Gastrocnemius medialis (tissue), 4 donors: ENCODE results near the gene GABPA. TPM values are rescaled to one million over a fixed set of nuclear protein-coding genes. Genes with fewer than 3 reads are reported as not detected.
A peak's percentile ranks its signal among the peaks of the same experiment; 100 is the strongest.

Experiments
- ATAC-seq, 2 donors: fragments of 150-250 bp; one replicate each; pipeline ENCODE4 v1.9.1; 2016
- DNase-seq, 2 donors: peaks; one replicate each; pipeline ENCODE4 v3.0.0-alpha.2; 2019
- H3K27ac ChIP-seq, 4 donors: fragments of 200-600 bp; sonication (generic); 1 replicate in 1 of 4; 2 replicates in 3 of 4; pipeline ENCODE4 v1.5.1; 2016 to 2018; ENCODE audit warnings: mild to moderate bottlenecking in 2 of 4, moderate library complexity in 1 of 4
- H3K27me3 ChIP-seq, 3 donors: fragments of 200-600 bp; sonication (generic) in 2 of 3; 1 replicate in 1 of 3; 2 replicates in 2 of 3; pipeline versions ENCODE4 v1.5.1 to v1.6.0; 2016 to 2019; ENCODE audit warnings: mild to moderate bottlenecking in 1 of 3, moderate library complexity in 1 of 3
- H3K36me3 ChIP-seq, 2 donors: fragments of 200-600 bp; sonication (generic) in 1 of 2; one replicate each; pipeline ENCODE4 v1.5.1; 2017 to 2018
- H3K4me1 ChIP-seq, 2 donors: fragments of 200-600 bp; sonication (generic) in 1 of 2; one replicate each; pipeline ENCODE4 v1.5.1; 2016 to 2017; ENCODE audit warnings: mild to moderate bottlenecking in 2 of 2
- H3K4me3 ChIP-seq, 4 donors: fragments of 200-600 bp; sonication (generic) in 3 of 4; 1 replicate in 1 of 4; 2 replicates in 3 of 4; pipeline ENCODE4 v1.5.1; 2016 to 2019; ENCODE audit warnings: mild to moderate bottlenecking in 2 of 4
- H3K9me3 ChIP-seq, 3 donors: fragments of 200-600 bp; sonication (generic) in 2 of 3; 1 replicate in 1 of 3; 2 replicates in 2 of 3; pipeline ENCODE4 v1.5.1; 2016 to 2019
- POLR2A ChIP-seq, 2 donors: fragments of 450-650 bp; IDR thresholded peaks; one replicate each; pipeline ENCODE4 v1.6.1; 2017; ENCODE audit warnings: antibody characterized with exemption in 2 of 2, mild to moderate bottlenecking in 2 of 2, moderate library complexity in 2 of 2
- in situ Hi-C, 4 donors: fragments of 200-750 bp; cut with MboI; loops; one replicate each; pipeline versions ENCODE4 v1.15.0 to v1.8.0; 2017; ENCODE audit warnings: low sequenced_read_pairs in 4 of 4
- intact Hi-C: fragments of 100-400 bp; cut with DNase I; formaldehyde crosslinking; loops from one replicate; pipeline ENCODE4 v1.15.1; 2023; ENCODE audit warnings: low total_unique reads
- total RNA-seq, 4 donors: library from RNA; depleted of rRNA; stranded (reverse); fragments of >200 nt; gene quantifications; one replicate each; pipeline versions ENCODE4 v1.1.0 to v1.2.3, GENCODE V29; 2016
- TF ChIP-seq, protein P1 (sequence below), 5 experiments: fragments of 450-650 bp in 3 of 5; fragments of 200-600 bp in 2 of 5; sonication (generic) in 2 of 5; IDR thresholded peaks in 4 of 5; conservative IDR thresholded peaks in 1 of 5; 1 replicate in 4 of 5; 2 replicates in 1 of 5; pipeline ENCODE4 v1.5.1; 2016 to 2019; ENCODE audit warnings: antibody characterized with exemption in 5 of 5, mild to moderate bottlenecking in 3 of 5, moderate library complexity in 3 of 5

The GABPA gene
- total RNA-seq: 10 to 100 TPM; 10.6 to 26.2 (median 15.5) TPM

DNA sequence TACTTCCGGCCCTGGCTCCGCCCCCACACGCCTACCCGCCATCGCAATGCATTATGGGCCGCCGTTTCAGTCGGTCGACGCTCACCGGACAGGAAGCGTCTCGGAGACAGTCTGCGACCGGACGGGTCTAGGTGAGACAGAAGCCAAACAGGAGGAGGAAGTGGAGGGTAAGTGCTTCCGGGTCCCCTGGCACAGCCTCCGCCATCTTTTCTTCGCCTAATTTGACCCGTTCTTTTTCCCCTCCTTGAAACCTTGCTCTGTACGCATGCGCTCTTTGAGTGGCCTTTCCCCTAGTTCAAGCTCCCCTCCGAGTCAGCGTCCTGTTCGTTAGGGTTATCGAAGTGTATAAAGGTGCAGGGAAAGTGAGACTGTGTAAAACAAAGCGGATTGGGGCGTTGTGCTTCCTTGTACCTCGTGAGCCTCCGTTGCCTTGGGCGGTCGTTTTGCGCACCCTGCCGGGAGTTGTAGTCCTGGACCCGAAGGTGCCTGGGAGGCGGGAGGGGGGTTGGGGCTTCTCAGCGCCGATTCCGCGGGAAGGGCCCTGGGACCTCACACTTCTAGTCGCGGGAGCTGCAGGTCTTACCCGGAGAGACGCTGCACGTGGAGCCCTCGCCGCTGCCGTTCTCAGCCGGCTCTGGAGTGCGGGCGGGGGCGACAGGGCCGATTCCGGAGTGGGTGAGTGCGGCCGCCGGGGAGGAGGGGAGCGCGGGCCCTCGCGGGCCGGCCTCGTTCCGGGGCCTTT lies at the start of gene GABPA, which contains the start of gene ATP5PF:
Gene GABPA (plus strand): TSS at position 69 of the 742 bp plus-strand sequence. CDS start 6,627 bp downstream, outside the sequence.
Gene ATP5PF (minus strand): TSS at position 1 of the 742 bp plus-strand sequence. CDS start 5,110 bp downstream, outside the sequence.
- in situ Hi-C loops (loop anchor here in 1 of 4 donors (10.0 kb wide), 1 partner anchor 130 kb away; the partner anchor contains the start of gene MRPL39), intact Hi-C loops (loop anchor here (1.0 to 2.0 kb wide), 2 partner anchors 128 to 1110 kb away; partner anchors contain the start of genes ADAMTS1 and MRPL39)
- no peaks in the 10 kb centered on the region for H3K9me3 ChIP-seq
- ATAC-seq: peak; percentile 90 to 94
- TF ChIP-seq, protein P1, sequence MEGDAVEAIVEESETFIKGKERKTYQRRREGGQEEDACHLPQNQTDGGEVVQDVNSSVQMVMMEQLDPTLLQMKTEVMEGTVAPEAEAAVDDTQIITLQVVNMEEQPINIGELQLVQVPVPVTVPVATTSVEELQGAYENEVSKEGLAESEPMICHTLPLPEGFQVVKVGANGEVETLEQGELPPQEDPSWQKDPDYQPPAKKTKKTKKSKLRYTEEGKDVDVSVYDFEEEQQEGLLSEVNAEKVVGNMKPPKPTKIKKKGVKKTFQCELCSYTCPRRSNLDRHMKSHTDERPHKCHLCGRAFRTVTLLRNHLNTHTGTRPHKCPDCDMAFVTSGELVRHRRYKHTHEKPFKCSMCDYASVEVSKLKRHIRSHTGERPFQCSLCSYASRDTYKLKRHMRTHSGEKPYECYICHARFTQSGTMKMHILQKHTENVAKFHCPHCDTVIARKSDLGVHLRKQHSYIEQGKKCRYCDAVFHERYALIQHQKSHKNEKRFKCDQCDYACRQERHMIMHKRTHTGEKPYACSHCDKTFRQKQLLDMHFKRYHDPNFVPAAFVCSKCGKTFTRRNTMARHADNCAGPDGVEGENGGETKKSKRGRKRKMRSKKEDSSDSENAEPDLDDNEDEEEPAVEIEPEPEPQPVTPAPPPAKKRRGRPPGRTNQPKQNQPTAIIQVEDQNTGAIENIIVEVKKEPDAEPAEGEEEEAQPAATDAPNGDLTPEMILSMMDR (IDR thresholded peaks at IDR 0.05 in 4 of 5, conservative IDR thresholded peaks at IDR 0.05 in 1 of 5): no peak
- TF ChIP-seq POLR2A (IDR thresholded peaks at IDR 0.05): peak in 1 of 2 donors; percentile 46
- H3K4me1 ChIP-seq: peaks cover 57 to 58% of the 10 kb centered on the region in 2 donors
- H3K4me3 ChIP-seq: peak within 1 kb of the TSS; percentile 81 to 98 (median 92)
- no peaks in the 10 kb centered on the region for H3K27me3 ChIP-seq
- peak within 1 kb of the TSS; percentile 94 to 99 (median 98) for H3K27ac ChIP-seq
- DNase-seq: peak; percentile 97 to 98
- H3K36me3 ChIP-seq: peaks cover 0 to 1% of the 10 kb centered on the region in 2 donors

DNA sequence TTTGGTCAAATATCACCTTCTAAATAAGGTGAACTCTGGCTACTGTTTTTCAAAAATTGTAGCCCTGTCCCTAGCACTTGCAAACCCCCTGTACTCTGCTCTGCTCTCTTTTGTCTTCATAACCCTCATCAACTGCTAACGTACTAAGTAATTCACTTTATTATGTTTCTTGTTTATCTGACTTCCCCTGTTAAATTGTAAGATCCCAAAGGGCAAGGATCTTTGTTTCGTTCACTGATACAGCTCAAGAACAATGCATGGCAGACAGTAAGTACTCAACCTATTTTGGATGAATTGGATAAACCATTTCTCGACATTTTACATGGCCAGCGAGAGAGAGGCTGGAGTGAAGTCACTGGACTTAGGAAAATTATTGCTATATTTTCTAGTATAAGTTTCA lies 47.0 kb upstream of the GABPA start:
- H3K4me3 ChIP-seq: no peak overlapping the region
- in situ Hi-C loops: no loop called here
- TF ChIP-seq, protein P1 (IDR thresholded peaks at IDR 0.05 in 4 of 5, conservative IDR thresholded peaks at IDR 0.05 in 1 of 5): no peak
- ATAC-seq (no peak), DNase-seq (no peak)
- intact Hi-C loops: no loop called here
- H3K9me3 ChIP-seq: no peaks in the 10 kb centered on the region
- no peaks in the 10 kb centered on the region for H3K27me3 ChIP-seq
- H3K27ac ChIP-seq: peak overlapping the region in 3 of 4 donors; percentile 51 to 66 (median 51)
- H3K4me1 ChIP-seq: peaks cover 0 to 9% of the 10 kb centered on the region in 2 donors
- H3K36me3 ChIP-seq: no peaks in the 10 kb centered on the region

DNA sequence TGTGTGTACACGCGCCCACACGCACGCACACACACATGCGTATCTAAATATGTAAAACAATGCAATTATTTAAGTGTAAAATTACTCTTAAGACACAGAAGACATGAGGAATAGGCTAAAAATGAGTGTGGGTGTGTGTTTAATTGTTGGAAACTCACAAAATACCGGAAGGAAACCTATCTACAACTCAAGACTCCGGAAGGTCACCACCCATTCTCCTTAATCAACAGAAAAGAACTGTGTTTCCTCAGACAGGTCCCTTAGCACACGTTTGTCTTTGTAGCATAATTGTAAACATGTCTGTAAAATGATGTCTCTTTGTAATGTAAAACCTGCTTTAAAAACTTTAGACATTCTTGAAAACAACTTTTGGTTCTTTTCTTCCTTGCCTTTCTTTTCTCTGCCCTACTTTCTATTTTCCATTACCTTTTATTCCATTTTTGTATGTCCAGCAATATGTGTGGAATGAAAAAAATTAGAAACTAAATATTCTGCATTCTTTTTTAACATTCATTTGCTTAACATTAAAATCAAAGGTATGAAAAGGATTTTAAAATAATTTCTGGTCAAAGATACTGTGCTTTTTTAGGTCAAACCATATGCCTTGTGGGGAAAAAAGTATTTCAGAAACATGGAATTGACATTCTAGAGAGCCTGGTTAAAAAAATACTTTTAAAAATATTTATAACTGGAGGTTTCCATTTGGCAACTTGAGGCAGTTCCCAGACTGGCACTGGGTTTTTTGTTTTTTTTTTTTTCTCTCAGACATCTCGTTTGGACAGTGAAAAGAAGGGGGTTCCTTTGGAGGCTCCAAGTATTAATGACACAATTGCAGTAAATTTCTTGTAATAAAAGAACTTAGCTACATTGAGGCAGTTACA lies 46.3 kb upstream of the GABPA start:
- intact Hi-C loops (no loop called here), in situ Hi-C loops (no loop called here)
- H3K9me3 ChIP-seq: no peaks in the 10 kb centered on the region
- no peak for DNase-seq
- H3K36me3 ChIP-seq: no peaks in the 10 kb centered on the region
- peak; percentile 18 to 62 for ATAC-seq
- TF ChIP-seq POLR2A (IDR thresholded peaks at IDR 0.05): no peak
- TF ChIP-seq, protein P1 (IDR thresholded peaks at IDR 0.05 in 4 of 5, conservative IDR thresholded peaks at IDR 0.05 in 1 of 5): no peak
- peaks cover 0 to 9% of the 10 kb centered on the region in 2 donors for H3K4me1 ChIP-seq
- H3K4me3 ChIP-seq: no peak overlapping the region
- no peaks in the 10 kb centered on the region for H3K27me3 ChIP-seq
- H3K27ac ChIP-seq: peak overlapping the region in 3 of 4 donors; percentile 51 to 66 (median 51)

DNA sequence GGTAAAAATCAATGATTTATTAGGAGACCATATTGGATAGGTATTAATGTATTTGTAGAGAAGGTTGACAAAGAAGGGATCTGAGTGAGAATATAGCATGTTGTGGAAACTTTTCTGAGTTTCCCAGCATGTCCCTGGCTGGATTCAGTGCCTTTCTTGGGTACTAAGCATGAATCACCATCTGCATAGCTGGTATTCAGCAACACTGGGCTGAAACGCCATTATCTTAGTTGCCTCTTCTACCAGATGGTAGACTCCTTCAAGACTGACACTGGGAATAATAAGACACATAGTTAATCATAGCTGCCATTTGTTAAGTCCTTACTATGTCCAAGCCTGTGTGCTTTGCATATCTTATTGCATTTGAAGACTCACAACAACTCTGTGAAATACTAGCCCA lies 45.5 kb upstream of the GABPA start:
- peak overlapping the region in 2 of 4 donors; percentile 51 to 66 for H3K27ac ChIP-seq
- H3K36me3 ChIP-seq: no peaks in the 10 kb centered on the region
- no peak overlapping the region for H3K4me3 ChIP-seq
- H3K27me3 ChIP-seq: no peaks in the 10 kb centered on the region
- in situ Hi-C loops: no loop called here
- no peak for TF ChIP-seq POLR2A (IDR thresholded peaks at IDR 0.05)
- TF ChIP-seq, protein P1 (IDR thresholded peaks at IDR 0.05 in 4 of 5, conservative IDR thresholded peaks at IDR 0.05 in 1 of 5): no peak
- intact Hi-C loops: no loop called here
- DNase-seq (no peak), ATAC-seq (no peak)
- H3K4me1 ChIP-seq: peaks cover 0 to 9% of the 10 kb centered on the region in 2 donors
- no peaks in the 10 kb centered on the region for H3K9me3 ChIP-seq
